GM12878 (cell line): ENCODE data around the gene PPP2R5B. TPM values are rescaled to one million over a fixed set of nuclear protein-coding genes. Genes with fewer than 3 reads are reported as not detected.
A peak's percentile ranks its signal among the peaks of the same experiment; 100 is the strongest.

Experiments
- ATAC-seq: fragments of 200-7000 bp; cut with Tn5 transposase; 3 replicates; pipeline ENCODE4 v1.9.1; 2020; ENCODE audit warnings: mild to moderate bottlenecking, moderate library complexity
- BruUV-seq: library from RNA; stranded (reverse); fragments of 400-500 nt; replicated peaks from 2 replicates; lab custom pipeline; 2021; lab: Mats Ljungman, UMichigan
- CTCF ChIA-PET: fragments of 300-600 bp; sonication (Branson Sonifier 250); formaldehyde crosslinking; extraction: SDS; loops from one replicate; lab custom pipeline; 2021; ENCODE audit warnings: inconsistent platforms; lab: Yijun Ruan, JAX
- POLR2A ChIA-PET: fragments of 350-600 bp; formaldehyde crosslinking; extraction: SDS; loops from one replicate; lab custom pipeline; 2021; ENCODE audit warnings: inconsistent platforms; lab: Charles Lee
- RAD21 ChIA-PET: fragments of 300-600 bp; sonication (Branson Sonifier 250); formaldehyde crosslinking; loops from one replicate; lab custom pipeline; 2023; ENCODE audit warnings: antibody characterized with exemption; ENCODE audit not compliant: unreplicated experiment; lab: Charles Lee
- SMC1A ChIA-PET: fragments of 300-600 bp; sonication (Branson Sonifier 250); formaldehyde crosslinking; loops from one replicate; lab custom pipeline; 2023; ENCODE audit not compliant: unreplicated experiment, uncharacterized antibody; lab: Charles Lee
- DNase-seq: peaks from one replicate; pipeline ENCODE4 v3.0.0-alpha.2; 2011; ENCODE audit warnings: low read depth, low spot score
- FAIRE-seq: peaks from 3 replicates; lab custom pipeline; 2011; peaks lifted over from hg19 to GRCh38; lab: Jason Lieb, UNC
- H2AFZ ChIP-seq: 2 replicates; pipeline ENCODE4 v1.6.0; 2011; ENCODE audit warnings: low read depth, low read length, control low read depth; ENCODE audit not compliant: control insufficient read depth
- H3K27ac ChIP-seq: 2 replicates; pipeline ENCODE4 v1.5.1; 2011; ENCODE audit warnings: control low read depth; ENCODE audit not compliant: control insufficient read depth, insufficient read depth
- H3K27me3 ChIP-seq, 2 experiments: replicated peaks in 1 of 2; 2 replicates each; pipeline versions ENCODE4 v1.6.0 to v1.6.1; 2011; ENCODE audit warnings: low read length in 1 of 2; ENCODE audit not compliant: control insufficient read depth in 2 of 2, insufficient read depth in 2 of 2
- H3K36me3 ChIP-seq, 2 experiments: 2 replicates each; pipeline ENCODE4 v1.5.1; 2011; ENCODE audit warnings: low read length in 1 of 2; ENCODE audit not compliant: control insufficient read depth in 2 of 2, insufficient read depth in 2 of 2
- H3K4me1 ChIP-seq: 2 replicates; pipeline ENCODE4 v1.6.1; 2011; ENCODE audit warnings: mild to moderate bottlenecking, low read length, moderate library complexity, mixed read lengths; ENCODE audit not compliant: control insufficient read depth, insufficient read depth
- H3K4me2 ChIP-seq: 2 replicates; pipeline ENCODE4 v1.6.0; 2011; ENCODE audit warnings: control low read depth; ENCODE audit not compliant: control insufficient read depth, insufficient read depth
- H3K4me3 ChIP-seq: fragments of 200-600 bp; sonication (generic); 2 replicates; pipeline ENCODE4 v1.5.1; 2016
- H3K79me2 ChIP-seq: 2 replicates; pipeline ENCODE4 v1.6.0; 2011; ENCODE audit warnings: low read length; ENCODE audit not compliant: control insufficient read depth, insufficient read depth
- H3K9ac ChIP-seq: 2 replicates; pipeline ENCODE4 v1.8.0; 2011; ENCODE audit warnings: low read length, control low read depth, mixed read lengths; ENCODE audit not compliant: control insufficient read depth, insufficient read depth
- H3K9me3 ChIP-seq: replicated peaks from 3 replicates; pipeline ENCODE4 v1.5.1; 2011; ENCODE audit warnings: mild to moderate bottlenecking, low read length; ENCODE audit not compliant: control insufficient read depth, insufficient read depth
- H4K20me1 ChIP-seq: 2 replicates; pipeline ENCODE4 v1.6.0; 2011; ENCODE audit not compliant: control insufficient read depth, insufficient read depth
- GABPA ChIP-seq: IDR thresholded peaks from 2 replicates; pipeline ENCODE4 v1.6.1; 2014; ENCODE audit warnings: antibody characterized with exemption, low read depth, mild to moderate bottlenecking, inconsistent platforms
- IKZF1 ChIP-seq: fragments of 450-650 bp; conservative IDR thresholded peaks from 2 replicates; pipeline ENCODE4 v1.6.1; 2017; ENCODE audit warnings: antibody characterized with exemption, mild to moderate bottlenecking
- KAT2A ChIP-seq: conservative IDR thresholded peaks from 2 replicates; pipeline ENCODE4 v1.6.1; 2011; ENCODE audit warnings: low read depth, low read length; ENCODE audit not compliant: control insufficient read depth
- NFXL1 ChIP-seq: fragments of 450-650 bp; IDR thresholded peaks from 2 replicates; pipeline ENCODE4 v1.6.1; 2017; ENCODE audit warnings: antibody characterized with exemption, mild to moderate bottlenecking, borderline replicate concordance
- NFYA ChIP-seq: IDR thresholded peaks from 2 replicates; pipeline ENCODE4 v1.6.1; 2011; ENCODE audit warnings: low read depth, mild to moderate bottlenecking, low read length, improper control_type of control experiment, borderline replicate concordance
- PML ChIP-seq: IDR thresholded peaks from 2 replicates; pipeline ENCODE4 v1.6.1; 2012; ENCODE audit warnings: low read length, inconsistent platforms
- SMARCA5 ChIP-seq: fragments of 450-650 bp; IDR thresholded peaks from 2 replicates; pipeline ENCODE4 v1.6.1; 2017; ENCODE audit warnings: mild to moderate bottlenecking
- SPI1 ChIP-seq: IDR thresholded peaks from 2 replicates; pipeline ENCODE4 v1.6.1; 2011; ENCODE audit warnings: low read depth, mild to moderate bottlenecking, low read length, moderate library complexity, borderline replicate concordance; ENCODE audit not compliant: insufficient read depth
- WGBS: methylation state at CpG from one replicate; pipeline ENCODE4 v1.1.6; 2016; ENCODE audit warnings: low lambda C conversion rate; ENCODE audit not compliant: insufficient replicate concordance, insufficient coverage; ENCODE audit errors: missing lambda C conversion rate; 5-methylcytosine and 5-hydroxymethylcytosine counted together
- in situ Hi-C: fragments of 300-500 bp; cut with MboI; formaldehyde crosslinking; loops from 9 replicates; pipeline ENCODE4 v1.14.3; 2018; ENCODE audit warnings: mixed read lengths
- intact Hi-C: fragments of 100-400 bp; cut with micrococcal nuclease; formaldehyde crosslinking; loops from one replicate; pipeline ENCODE4 v1.14.2; 2022; ENCODE audit not compliant: unreplicated experiment
- polyA plus RNA-seq, 11 experiments: library from polyadenylated mRNA; depleted of rRNA in 4 of 11; unstranded in 6 of 11; stranded (reverse) in 5 of 11; fragments of >200 nt; fragmentation: Nextera tagmentation in 4 of 11; fragmentation: Illumina TruSeq in 1 of 11; extraction: Ambion mirVana in 4 of 11; extraction: Trizol in 1 of 11; gene quantifications; 1 replicate in 1 of 11; 2 replicates in 10 of 11; pipeline versions ENCODE4 v1.2.1 to v1.2.3, GENCODE V29; 2011 to 2016; ENCODE audit warnings: inconsistent platforms in 2 of 11, missing spikeins in 2 of 11, low read depth in 1 of 11
- total RNA-seq, 4 experiments: library from RNA; depleted of rRNA in 3 of 4; stranded (reverse); fragments of >200 nt in 3 of 4; fragmentation: Illumina TruSeq in 1 of 4; extraction: Trizol in 1 of 4; gene quantifications; 2 replicates each; pipeline versions ENCODE4 v1.2.1 to v1.2.3, GENCODE V29; 2013 to 2021
- TF ChIP-seq, protein P1 (sequence below): fragments of 450-650 bp; IDR thresholded peaks from 2 replicates; pipeline ENCODE4 v1.6.1; 2017; ENCODE audit warnings: mild to moderate bottlenecking, low read depth, inconsistent platforms; ENCODE audit not compliant: poor library complexity, severe bottlenecking

The PPP2R5B gene
- total and polyA plus RNA-seq, 10 of the 15 experiments (the other 5 are each of a cell fraction or from before 2014, with no cell fraction given): 0.08 to 6.7 (median 2.0) TPM

DNA sequence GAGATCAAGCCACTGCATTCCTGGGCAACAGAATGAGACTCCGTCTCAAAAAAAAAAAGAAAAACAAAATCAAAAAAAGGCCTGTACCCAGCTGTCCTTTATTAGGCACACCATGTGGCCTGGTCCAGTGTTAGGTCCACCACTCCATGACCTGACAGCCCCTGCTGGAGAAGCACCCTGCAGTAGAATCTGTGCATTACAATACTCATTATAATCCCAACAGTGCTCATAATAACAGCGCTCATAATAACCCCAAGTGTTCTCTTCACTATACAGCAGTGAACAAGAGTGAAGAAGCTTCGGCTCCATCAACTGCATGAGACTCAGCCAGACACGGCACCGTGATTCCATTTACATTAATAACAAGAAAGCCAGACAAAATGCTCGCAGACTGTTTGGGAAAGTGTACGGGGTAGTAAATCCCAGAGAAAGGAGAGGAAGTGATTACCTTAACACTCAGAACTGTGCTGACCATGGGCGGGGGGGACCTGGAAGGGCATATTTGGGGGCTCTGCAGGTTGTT, 37.2 kb upstream of the PPP2R5B start:
- Histone ChIP-seq H3K9ac (0 out of 2 replicates have a peak overlapping the region, but pooled peaks have one; percentile 18), H3K4me3 (0 out of 2 replicates have a peak overlapping the region, but pooled peaks have one; percentile 3), H3K27ac (no peak overlapping the region), H3K4me2 (peak overlapping the region; percentile 69), H2AFZ (peak overlapping the region; percentile 96), H3K27me3 (no peaks in the 10 kb centered on the region), H3K9me3 (no peaks in the 10 kb centered on the region), H3K36me3 (no peaks in the 10 kb centered on the region), H4K20me1 (no peaks in the 10 kb centered on the region), H3K79me2 (no peaks in the 10 kb centered on the region), H3K4me1 (peaks cover 12% of the 10 kb centered on the region)
- in situ Hi-C loops: no loop called here
- TF ChIP-seq SPI1 (peak; percentile 27; the same call in 1 of the 2 replicates), NFXL1 (no peak)
- no TSS peak for BruUV-seq
- POLR2A ChIA-PET: interaction anchor here (0.7 to 19.9 kb wide), 6 partner anchors 9 to 89 kb away, joined by 3 to 620 read pairs (median 6); partner anchors contain the start of gene EHD1
- RAD21 ChIA-PET: interaction anchor here (0.9 to 4.7 kb wide), 7 partner anchors 9 to 39 kb away, joined by 3 to 61 read pairs (median 6); partner anchors contain the start of gene EHD1
- ATAC-seq: peak; percentile 6; the same call in 1 of the 3 replicates
- DNase-seq: no peak
- no peak for FAIRE-seq
- intact Hi-C loops: no loop called here
- CTCF ChIA-PET: interaction anchor here (0.7 to 30.0 kb wide), 5 partner anchors 10 to 127 kb away, joined by 3 to 1208 read pairs (median 19); partner anchors contain the start of genes CDC42BPG and EHD1
- 34% methylated on average over 8 of the region's 8 CpGs for WGBS
- SMC1A ChIA-PET: interaction anchor here (0.8 to 6.1 kb wide), 6 partner anchors 9 to 39 kb away, joined by 3 to 54 read pairs (median 4); partner anchors contain the start of gene EHD1

DNA sequence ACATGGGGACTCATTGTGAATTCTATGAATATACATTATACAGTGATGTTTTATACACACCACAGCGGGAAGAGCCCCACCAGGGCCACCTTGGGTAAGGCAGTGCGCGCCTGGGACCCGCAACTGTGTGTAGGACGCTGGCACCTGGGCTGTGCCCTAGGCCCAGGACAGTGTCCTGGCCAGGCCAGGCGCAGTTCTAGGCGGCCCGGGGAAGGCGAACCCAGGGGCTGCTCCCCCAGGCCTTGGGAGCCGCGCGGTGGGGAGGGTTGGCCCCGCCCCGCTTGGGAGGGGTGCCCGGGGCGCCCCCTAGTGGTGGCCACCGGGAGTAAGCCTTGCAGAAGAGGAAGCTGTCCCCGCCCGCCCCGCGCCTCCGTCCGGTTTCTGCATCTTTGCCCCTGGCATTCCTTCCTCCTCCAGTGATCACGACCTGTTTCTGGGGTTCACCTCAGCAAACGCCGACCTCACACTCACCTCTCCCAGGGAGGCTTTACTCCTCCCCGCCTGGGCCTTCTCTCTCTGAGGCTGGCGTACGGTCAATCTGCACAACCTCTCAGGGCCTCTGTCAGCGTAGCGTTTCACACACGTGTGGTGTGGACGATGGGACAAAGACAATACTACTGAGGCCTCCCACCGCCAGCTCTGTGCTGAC, 36.6 kb upstream of the PPP2R5B start:
- Histone ChIP-seq H3K4me3 (0 out of 2 replicates have a peak overlapping the region, but pooled peaks have one; percentile 3), H3K9me3 (no peaks in the 10 kb centered on the region), H3K4me1 (peaks cover 12% of the 10 kb centered on the region), H3K79me2 (no peaks in the 10 kb centered on the region), H3K27me3 (no peaks in the 10 kb centered on the region), H3K9ac (0 out of 2 replicates have a peak overlapping the region, but pooled peaks have one; percentile 18), H4K20me1 (no peaks in the 10 kb centered on the region), H3K36me3 (no peaks in the 10 kb centered on the region), H3K27ac (peak overlapping the region; percentile 27; the same call in 1 of the 2 replicates), H2AFZ (peak overlapping the region; percentile 96), H3K4me2 (peak overlapping the region; percentile 69)
- ChIA-PET POLR2A (interaction anchor here (0.7 to 19.9 kb wide), 3 partner anchors 10 to 89 kb away, joined by 3 to 620 read pairs (median 19); partner anchors contain the start of gene EHD1), RAD21 (interaction anchor here (0.7 to 4.7 kb wide), 9 partner anchors 9 to 40 kb away, joined by 3 to 61 read pairs (median 4); partner anchors contain the start of gene EHD1), CTCF (interaction anchor here (0.7 to 30.0 kb wide), 11 partner anchors 11 to 187 kb away, joined by 3 to 1208 read pairs (median 3); partner anchors contain the start of genes BATF2, CDC42BPG and EHD1), SMC1A (interaction anchor here (0.6 to 6.1 kb wide), 7 partner anchors 9 to 40 kb away, joined by 3 to 54 read pairs (median 3); partner anchors contain the start of gene EHD1)
- DNase-seq (no peak), FAIRE-seq (peak; percentile 65), ATAC-seq (peak; percentile 97)
- no TSS peak for BruUV-seq
- in situ Hi-C loops (no loop called here), intact Hi-C loops (no loop called here)
- WGBS: 6% methylated on average over 34 of the region's 34 CpGs
- TF ChIP-seq SMARCA5: peak; percentile 64; the same call in 1 of the 2 replicates
- TF ChIP-seq KAT2A: no peak
- no peak for TF ChIP-seq NFYA
- TF ChIP-seq, protein P1, sequence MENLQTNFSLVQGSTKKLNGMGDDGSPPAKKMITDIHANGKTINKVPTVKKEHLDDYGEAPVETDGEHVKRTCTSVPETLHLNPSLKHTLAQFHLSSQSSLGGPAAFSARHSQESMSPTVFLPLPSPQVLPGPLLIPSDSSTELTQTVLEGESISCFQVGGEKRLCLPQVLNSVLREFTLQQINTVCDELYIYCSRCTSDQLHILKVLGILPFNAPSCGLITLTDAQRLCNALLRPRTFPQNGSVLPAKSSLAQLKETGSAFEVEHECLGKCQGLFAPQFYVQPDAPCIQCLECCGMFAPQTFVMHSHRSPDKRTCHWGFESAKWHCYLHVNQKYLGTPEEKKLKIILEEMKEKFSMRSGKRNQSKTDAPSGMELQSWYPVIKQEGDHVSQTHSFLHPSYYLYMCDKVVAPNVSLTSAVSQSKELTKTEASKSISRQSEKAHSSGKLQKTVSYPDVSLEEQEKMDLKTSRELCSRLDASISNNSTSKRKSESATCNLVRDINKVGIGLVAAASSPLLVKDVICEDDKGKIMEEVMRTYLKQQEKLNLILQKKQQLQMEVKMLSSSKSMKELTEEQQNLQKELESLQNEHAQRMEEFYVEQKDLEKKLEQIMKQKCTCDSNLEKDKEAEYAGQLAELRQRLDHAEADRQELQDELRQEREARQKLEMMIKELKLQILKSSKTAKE: no peak
- TF ChIP-seq PML: no peak
- TF ChIP-seq IKZF1: peak; percentile 40
- TF ChIP-seq GABPA: no peak
